HepG2 (cell line): ENCODE data around the gene ARID1A. TPM values are rescaled to one million over a fixed set of nuclear protein-coding genes. Genes with fewer than 3 reads are reported as not detected.

Source experiments
- CEBPG ChIP-seq: IDR thresholded peaks from 2 replicates; pipeline ENCODE4 v1.6.1; 2016
- ISX ChIP-seq: sonication (generic); formaldehyde crosslinking; conservative IDR thresholded peaks from 2 replicates; pipeline ENCODE4 v1.5.0; 2020; ENCODE audit warnings: missing genetic modification reagents
- KDM4B ChIP-seq: sonication (generic); formaldehyde crosslinking; IDR thresholded peaks from 2 replicates; pipeline ENCODE4 v1.4.0; 2020; ENCODE audit warnings: missing genetic modification reagents
- KLF11 ChIP-seq: IDR thresholded peaks from 2 replicates; pipeline ENCODE4 v1.6.1; 2016; ENCODE audit warnings: missing compliant biosample characterization
- MED8 ChIP-seq: sonication (generic); formaldehyde crosslinking; IDR thresholded peaks from 2 replicates; pipeline ENCODE4 v1.8.1; 2023; ENCODE audit warnings: mild to moderate bottlenecking, missing genetic modification reagents; ENCODE audit not compliant: insufficient replicate concordance
- NFKBIZ ChIP-seq: IDR thresholded peaks from 2 replicates; pipeline ENCODE4 v1.6.1; 2018; ENCODE audit warnings: missing genetic modification reagents, missing compliant biosample characterization
- POLR2A ChIP-seq, 2 experiments: IDR thresholded peaks; 2 replicates each; pipeline ENCODE4 v1.6.1; 2011; ENCODE audit warnings: low read depth in 2 of 2, low read length in 2 of 2, mild to moderate bottlenecking in 1 of 2, moderate library complexity in 1 of 2; ENCODE audit not compliant: insufficient read depth in 1 of 2
- RAD51 ChIP-seq: fragments of 450-650 bp; IDR thresholded peaks from 2 replicates; pipeline ENCODE4 v1.6.1; 2016; ENCODE audit warnings: borderline replicate concordance
- SP4 ChIP-seq: sonication (generic); formaldehyde crosslinking; IDR thresholded peaks from 2 replicates; pipeline ENCODE4 v1.8.1; 2023; ENCODE audit warnings: mild to moderate bottlenecking, missing genetic modification reagents
- ZFP37 ChIP-seq: sonication (generic); formaldehyde crosslinking; IDR thresholded peaks from 2 replicates; pipeline ENCODE4 v1.4.0; 2020; ENCODE audit warnings: missing genetic modification reagents, borderline replicate concordance
- ZMYM3 ChIP-seq: sonication (generic); formaldehyde crosslinking; IDR thresholded peaks from 2 replicates; pipeline ENCODE4 v1.5.1; 2020; ENCODE audit warnings: mild to moderate bottlenecking, missing genetic modification reagents
- ZNF350 ChIP-seq: sonication (generic); formaldehyde crosslinking; IDR thresholded peaks from 2 replicates; pipeline ENCODE4 v1.4.0; 2020; ENCODE audit warnings: mild to moderate bottlenecking, low read depth, missing genetic modification reagents, borderline replicate concordance
- ZNF382 ChIP-seq: sonication (generic); formaldehyde crosslinking; IDR thresholded peaks from 2 replicates; pipeline ENCODE4 v1.5.0; 2020; ENCODE audit warnings: missing genetic modification reagents, mild to moderate bottlenecking, borderline replicate concordance
- ZNF432 ChIP-seq: sonication (generic); formaldehyde crosslinking; IDR thresholded peaks from 2 replicates; pipeline ENCODE4 v1.5.0; 2020; ENCODE audit warnings: missing genetic modification reagents, mild to moderate bottlenecking, borderline replicate concordance
- polyA plus RNA-seq, 8 experiments: library from polyadenylated mRNA; depleted of rRNA in 3 of 8; stranded (reverse) in 7 of 8; unstranded in 1 of 8; fragments of >200 nt; fragmentation: Illumina TruSeq in 4 of 8; extraction: Trizol in 4 of 8; gene quantifications; 2 replicates each; pipeline versions ENCODE4 v1.2.1 to v1.2.3, GENCODE V29; 2011 to 2016; ENCODE audit warnings: low read depth in 4 of 8, missing spikeins in 1 of 8, mixed read lengths in 1 of 8; ENCODE audit not compliant: insufficient read depth in 1 of 8
- total RNA-seq, 5 experiments: library from RNA; depleted of rRNA; stranded (reverse); fragments of >200 nt; fragmentation: Illumina TruSeq; extraction: Trizol; gene quantifications; 2 replicates each; pipeline ENCODE4 v1.2.3, GENCODE V29; 2016; ENCODE audit warnings: low read depth in 1 of 5
- TF ChIP-seq, protein P1 (sequence below): sonication (generic); formaldehyde crosslinking; IDR thresholded peaks from 2 replicates; pipeline ENCODE4 v1.4.0; 2020; ENCODE audit warnings: missing genetic modification reagents
- TF ChIP-seq, protein P2 (sequence below): sonication (generic); formaldehyde crosslinking; IDR thresholded peaks from 2 replicates; pipeline ENCODE4 v1.4.0; 2020; ENCODE audit warnings: missing genetic modification reagents, borderline replicate concordance
- TF ChIP-seq, protein P3 (sequence below): sonication (generic); formaldehyde crosslinking; IDR thresholded peaks from 2 replicates; pipeline ENCODE4 v1.4.0; 2020; ENCODE audit warnings: mild to moderate bottlenecking, missing genetic modification reagents
- TF ChIP-seq, protein P4 (sequence below): IDR thresholded peaks from 2 replicates; pipeline ENCODE4 v1.6.1; 2012; ENCODE audit warnings: inconsistent platforms
- TF ChIP-seq, protein P5 (sequence below): sonication (generic); formaldehyde crosslinking; conservative IDR thresholded peaks from 2 replicates; pipeline ENCODE4 v1.8.1; 2023; ENCODE audit warnings: missing genetic modification reagents
- TF ChIP-seq, protein P6 (sequence below), 2 experiments: sonication (generic) in 1 of 2; formaldehyde crosslinking in 1 of 2; IDR thresholded peaks; 2 replicates each; pipeline versions ENCODE4 v1.4.0 to v1.6.1; 2018 to 2020; ENCODE audit warnings: missing genetic modification reagents in 2 of 2, borderline replicate concordance in 1 of 2, low read depth in 1 of 2, mild to moderate bottlenecking in 1 of 2, missing biosample characterization in 1 of 2

ARID1A gene
- total and polyA plus RNA-seq, 2 of the 13 experiments (the other 11 are each of a cell fraction or from before 2014, with no cell fraction given): 11.9 to 15.9 TPM

DNA sequence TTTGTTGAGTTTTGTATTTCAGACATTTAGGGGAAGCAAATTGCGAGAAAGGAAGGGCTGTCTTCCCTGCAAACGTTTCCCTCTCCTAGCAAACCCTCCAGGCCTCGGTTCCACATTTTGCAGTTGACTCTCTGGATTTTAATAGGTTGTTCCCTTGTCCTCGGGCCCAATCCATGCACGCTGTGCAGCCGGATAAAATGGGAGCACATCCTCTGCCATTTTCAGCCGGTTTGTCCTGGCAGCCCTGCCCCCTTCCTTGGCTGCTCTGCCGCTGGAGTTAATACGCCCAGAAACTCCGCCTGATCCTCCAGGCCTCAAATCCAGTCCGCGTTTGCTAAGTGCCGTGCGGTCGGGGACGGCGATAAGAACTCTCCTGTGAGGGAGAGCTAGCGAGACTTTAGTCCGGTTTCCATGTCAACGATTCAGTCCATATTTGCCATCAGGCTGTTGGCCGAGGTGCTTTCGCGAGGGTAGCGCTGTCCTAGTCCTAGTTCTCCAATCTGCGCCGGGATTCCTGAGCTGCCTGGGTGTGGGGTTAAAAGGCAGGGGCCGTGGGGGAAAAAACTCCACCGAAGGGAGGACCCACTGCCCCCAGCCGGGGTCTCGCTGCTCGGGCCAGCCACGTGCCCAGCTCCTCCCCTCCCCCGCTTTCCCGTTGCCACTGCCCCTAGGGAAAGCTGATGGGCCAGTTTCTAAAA is 2.9 kb upstream of the ARID1A start (continued):
- TF ChIP-seq, protein P1, sequence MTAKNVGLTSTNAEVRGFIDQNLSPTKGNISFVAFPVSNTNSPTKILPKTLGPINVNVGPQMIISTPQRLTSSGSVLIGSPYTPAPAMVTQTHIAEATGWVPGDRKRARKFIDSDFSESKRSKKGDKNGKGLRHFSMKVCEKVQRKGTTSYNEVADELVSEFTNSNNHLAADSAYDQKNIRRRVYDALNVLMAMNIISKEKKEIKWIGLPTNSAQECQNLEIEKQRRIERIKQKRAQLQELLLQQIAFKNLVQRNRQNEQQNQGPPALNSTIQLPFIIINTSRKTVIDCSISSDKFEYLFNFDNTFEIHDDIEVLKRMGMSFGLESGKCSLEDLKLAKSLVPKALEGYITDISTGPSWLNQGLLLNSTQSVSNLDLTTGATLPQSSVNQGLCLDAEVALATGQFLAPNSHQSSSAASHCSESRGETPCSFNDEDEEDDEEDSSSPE (CRISPR knock-in tag): peak; percentile 47; the same call in 1 of the 2 replicates
- TF ChIP-seq MED8 (CRISPR knock-in tag) (peak; percentile 38), NFKBIZ (CRISPR knock-in tag) (peak; percentile 68; the same call in 1 of the 2 replicates), CEBPG (CRISPR knock-in tag) (peak; percentile 37; the same call in 1 of the 2 replicates), KDM4B (CRISPR knock-in tag) (no peak), ISX (CRISPR knock-in tag) (peak; percentile 81; the same call in 1 of the 2 replicates), ZNF432 (CRISPR knock-in tag) (no peak), POLR2A (IDR thresholded peaks at IDR 0.05; ENCODE audit: insufficient read depth in 1 of 2, low read depth in 2 of 2, low read length in 2 of 2) (peak; percentile 59 to 78), ZFP37 (0 out of 2 replicates have a peak, but pooled peaks have one; percentile 26), RAD51 (no peak), ZNF350 (CRISPR knock-in tag) (peak; percentile 75; the same call in 1 of the 2 replicates), KLF11 (CRISPR knock-in tag) (peak; percentile 59), SP4 (CRISPR knock-in tag) (peak; percentile 66), ZMYM3 (CRISPR knock-in tag) (peak; percentile 92), ZNF382 (CRISPR knock-in tag) (no peak)
- TF ChIP-seq, protein P2, sequence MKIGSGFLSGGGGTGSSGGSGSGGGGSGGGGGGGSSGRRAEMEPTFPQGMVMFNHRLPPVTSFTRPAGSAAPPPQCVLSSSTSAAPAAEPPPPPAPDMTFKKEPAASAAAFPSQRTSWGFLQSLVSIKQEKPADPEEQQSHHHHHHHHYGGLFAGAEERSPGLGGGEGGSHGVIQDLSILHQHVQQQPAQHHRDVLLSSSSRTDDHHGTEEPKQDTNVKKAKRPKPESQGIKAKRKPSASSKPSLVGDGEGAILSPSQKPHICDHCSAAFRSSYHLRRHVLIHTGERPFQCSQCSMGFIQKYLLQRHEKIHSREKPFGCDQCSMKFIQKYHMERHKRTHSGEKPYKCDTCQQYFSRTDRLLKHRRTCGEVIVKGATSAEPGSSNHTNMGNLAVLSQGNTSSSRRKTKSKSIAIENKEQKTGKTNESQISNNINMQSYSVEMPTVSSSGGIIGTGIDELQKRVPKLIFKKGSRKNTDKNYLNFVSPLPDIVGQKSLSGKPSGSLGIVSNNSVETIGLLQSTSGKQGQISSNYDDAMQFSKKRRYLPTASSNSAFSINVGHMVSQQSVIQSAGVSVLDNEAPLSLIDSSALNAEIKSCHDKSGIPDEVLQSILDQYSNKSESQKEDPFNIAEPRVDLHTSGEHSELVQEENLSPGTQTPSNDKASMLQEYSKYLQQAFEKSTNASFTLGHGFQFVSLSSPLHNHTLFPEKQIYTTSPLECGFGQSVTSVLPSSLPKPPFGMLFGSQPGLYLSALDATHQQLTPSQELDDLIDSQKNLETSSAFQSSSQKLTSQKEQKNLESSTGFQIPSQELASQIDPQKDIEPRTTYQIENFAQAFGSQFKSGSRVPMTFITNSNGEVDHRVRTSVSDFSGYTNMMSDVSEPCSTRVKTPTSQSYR (CRISPR knock-in tag): peak; percentile 80
- TF ChIP-seq, protein P3, sequence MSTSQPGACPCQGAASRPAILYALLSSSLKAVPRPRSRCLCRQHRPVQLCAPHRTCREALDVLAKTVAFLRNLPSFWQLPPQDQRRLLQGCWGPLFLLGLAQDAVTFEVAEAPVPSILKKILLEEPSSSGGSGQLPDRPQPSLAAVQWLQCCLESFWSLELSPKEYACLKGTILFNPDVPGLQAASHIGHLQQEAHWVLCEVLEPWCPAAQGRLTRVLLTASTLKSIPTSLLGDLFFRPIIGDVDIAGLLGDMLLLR (CRISPR knock-in tag): no peak
- TF ChIP-seq, protein P4, sequence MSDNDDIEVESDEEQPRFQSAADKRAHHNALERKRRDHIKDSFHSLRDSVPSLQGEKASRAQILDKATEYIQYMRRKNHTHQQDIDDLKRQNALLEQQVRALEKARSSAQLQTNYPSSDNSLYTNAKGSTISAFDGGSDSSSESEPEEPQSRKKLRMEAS: peak; percentile 95
- TF ChIP-seq, protein P5, sequence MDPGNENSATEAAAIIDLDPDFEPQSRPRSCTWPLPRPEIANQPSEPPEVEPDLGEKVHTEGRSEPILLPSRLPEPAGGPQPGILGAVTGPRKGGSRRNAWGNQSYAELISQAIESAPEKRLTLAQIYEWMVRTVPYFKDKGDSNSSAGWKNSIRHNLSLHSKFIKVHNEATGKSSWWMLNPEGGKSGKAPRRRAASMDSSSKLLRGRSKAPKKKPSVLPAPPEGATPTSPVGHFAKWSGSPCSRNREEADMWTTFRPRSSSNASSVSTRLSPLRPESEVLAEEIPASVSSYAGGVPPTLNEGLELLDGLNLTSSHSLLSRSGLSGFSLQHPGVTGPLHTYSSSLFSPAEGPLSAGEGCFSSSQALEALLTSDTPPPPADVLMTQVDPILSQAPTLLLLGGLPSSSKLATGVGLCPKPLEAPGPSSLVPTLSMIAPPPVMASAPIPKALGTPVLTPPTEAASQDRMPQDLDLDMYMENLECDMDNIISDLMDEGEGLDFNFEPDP (CRISPR knock-in tag): 0 out of 2 replicates have a peak, but pooled peaks have one; percentile 74
- TF ChIP-seq, protein P6, sequence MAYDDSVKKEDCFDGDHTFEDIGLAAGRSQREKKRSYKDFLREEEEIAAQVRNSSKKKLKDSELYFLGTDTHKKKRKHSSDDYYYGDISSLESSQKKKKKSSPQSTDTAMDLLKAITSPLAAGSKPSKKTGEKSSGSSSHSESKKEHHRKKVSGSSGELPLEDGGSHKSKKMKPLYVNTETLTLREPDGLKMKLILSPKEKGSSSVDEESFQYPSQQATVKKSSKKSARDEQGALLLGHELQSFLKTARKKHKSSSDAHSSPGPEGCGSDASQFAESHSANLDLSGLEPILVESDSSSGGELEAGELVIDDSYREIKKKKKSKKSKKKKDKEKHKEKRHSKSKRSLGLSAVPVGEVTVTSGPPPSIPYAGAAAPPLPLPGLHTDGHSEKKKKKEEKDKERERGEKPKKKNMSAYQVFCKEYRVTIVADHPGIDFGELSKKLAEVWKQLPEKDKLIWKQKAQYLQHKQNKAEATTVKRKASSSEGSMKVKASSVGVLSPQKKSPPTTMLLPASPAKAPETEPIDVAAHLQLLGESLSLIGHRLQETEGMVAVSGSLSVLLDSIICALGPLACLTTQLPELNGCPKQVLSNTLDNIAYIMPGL (CRISPR knock-in tag; IDR thresholded peaks at IDR 0.05; ENCODE audit: borderline replicate concordance in 1 of 2, low read depth in 1 of 2): peak; percentile 36 to 82; a peak in 2 of 4 replicates
